ENCODE measurements around the gene ZNF697.
"Not testable (repeated sequence)": the region's sequence is repeated elsewhere in the genome, so short reads cannot be mapped to it uniquely, and the experiment has no call there.

GRCh38 chr1:119602789-119603188 lies 45.3 kb downstream of the ZNF697 start:
- not testable (repeated sequence) for TF ChIP-seq CTCF, POLR2A (IDR thresholded peaks at IDR 0.05)

All from thyroid gland (tissue), 4 donors.